ENCODE measurements around the gene SAT1. TPM values are rescaled to one million over a fixed set of nuclear protein-coding genes. Genes with fewer than 3 reads are reported as not detected.
A peak's percentile ranks its signal among the peaks of the same experiment; 100 is the strongest.
"Not testable (repeated sequence)": the region's sequence is repeated elsewhere in the genome, so short reads cannot be mapped to it uniquely, and the experiment has no call there.

SAT1 gene
- total RNA-seq, 2 experiments from 2014 or later = 94.1 to 101 TPM

GRCh38 chrX:23742697-23743622 lies 40.0 kb upstream of the SAT1 start, which contains the start of gene ACOT9:
ACOT9 (minus strand) TSS chrX:23743276; CDS start chrX:23743144, 132 bp downstream.
- Mint-ChIP-seq H3K27me3 (no peaks in the 10 kb centered on the region), H3K36me3 (ENCODE audit: low read depth) (no peaks in the 10 kb centered on the region), H3K27ac (peak within 1 kb of the TSS; percentile 90), H3K4me3 (peak within 1 kb of the TSS; percentile 86), H3K9me3 (no peaks in the 10 kb centered on the region), H3K4me1 (ENCODE audit: low read depth) (peaks cover 18% of the 10 kb centered on the region)
- POLR2A ChIA-PET = interaction anchor here (0.6 to 2.0 kb wide), 3 partner anchors 40 to 165 kb away, joined by 3 to 7 read pairs (median 3); partner anchors contain the start of genes APOO, CXorf58 and SAT1
- TF ChIP-seq CTCF (IDR thresholded peaks at IDR 0.05) = no peak
- ATAC-seq (peak; percentile 96), DNase-seq (peak; percentile 86)
- CTCF ChIA-PET = interaction anchor here (1.4 to 3.0 kb wide), 2 partner anchors 40 to 159 kb away, joined by 7 to 11 read pairs; partner anchors contain the start of gene SAT1
- intact Hi-C loops (cut with micrococcal nuclease) = no loop called here

DNA sequence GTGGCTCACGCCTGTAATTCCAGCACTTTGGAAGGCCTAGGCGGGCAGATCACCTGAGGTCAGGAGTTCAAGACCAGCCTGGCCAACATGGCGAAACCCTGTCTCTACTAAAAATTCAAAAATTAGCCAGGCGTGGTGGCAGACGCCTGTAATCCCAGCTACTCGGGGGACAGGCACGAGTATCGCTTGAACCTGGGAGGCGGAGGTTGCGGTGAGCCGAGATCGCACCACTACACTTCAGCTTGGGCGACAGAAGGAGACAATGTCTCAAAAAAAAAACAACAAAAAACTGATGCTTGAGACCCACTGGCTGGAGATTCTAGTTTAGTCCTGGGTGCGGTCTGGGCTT lies 39.4 kb upstream of the SAT1 start:
- not testable (repeated sequence) for H3K9me3 Mint-ChIP-seq
- peaks cover 18% of the 10 kb centered on the region for H3K4me1 Mint-ChIP-seq (ENCODE audit: low read depth)
- POLR2A ChIA-PET = interaction anchor here (1.6 kb wide), 1 partner anchor 165 kb away, joined by 3 read pairs; the partner anchor contains the start of genes APOO and CXorf58

GRCh38 chrX:23745786-23746185 lies 37.2 kb upstream of the SAT1 start:
- DNase-seq = no peak
- ATAC-seq = no peak
- Mint-ChIP-seq H3K36me3 (ENCODE audit: low read depth) (no peaks in the 10 kb centered on the region), H3K27me3 (no peaks in the 10 kb centered on the region), H3K27ac (peak overlapping the region; percentile 73), H3K4me3 (no peak overlapping the region), H3K9me3 (no peaks in the 10 kb centered on the region), H3K4me1 (ENCODE audit: low read depth) (peaks cover 14% of the 10 kb centered on the region)
- POLR2A ChIA-PET = no interaction called here
- no peak for TF ChIP-seq CTCF (IDR thresholded peaks at IDR 0.05)
- intact Hi-C loops (cut with micrococcal nuclease) = no loop called here
- CTCF ChIA-PET = interaction anchor here (1.3 kb wide), 1 partner anchor 156 kb away, joined by 4 read pairs; no protein-coding TSS in a partner anchor

More for the DNA sequence above, 39.4 kb upstream of the SAT1 start:
- CTCF ChIA-PET = interaction anchor here (1.4 to 3.0 kb wide), 2 partner anchors 39 to 158 kb away, joined by 7 to 11 read pairs; partner anchors contain the start of gene SAT1
- H3K27me3 Mint-ChIP-seq; ATAC-seq; intact Hi-C loops (cut with micrococcal nuclease); DNase-seq; H3K36me3 Mint-ChIP-seq (ENCODE audit: low read depth): not testable (repeated sequence)
- Mint-ChIP-seq H3K27ac (peak overlapping the region; percentile 90), H3K4me3 (peak overlapping the region; percentile 86)

- ChIA-PET CTCF (no interaction called here), POLR2A (no interaction called here)
- Mint-ChIP-seq H3K27ac (no peak overlapping the region), H3K27me3 (no peaks in the 10 kb centered on the region), H3K4me1 (ENCODE audit: low read depth) (peaks cover 8% of the 10 kb centered on the region), H3K9me3 (no peaks in the 10 kb centered on the region), H3K4me3 (no peak overlapping the region), H3K36me3 (ENCODE audit: low read depth) (no peaks in the 10 kb centered on the region)
- intact Hi-C loops (cut with micrococcal nuclease) = no loop called here
- DNase-seq (no peak), ATAC-seq (no peak)
- TF ChIP-seq CTCF (IDR thresholded peaks at IDR 0.05) = no peak
These were observed 33.8 kb upstream of the SAT1 start for GRCh38 chrX:23749129-23749528.

- Mint-ChIP-seq H3K27me3 (no peaks in the 10 kb centered on the region), H3K4me1 (ENCODE audit: low read depth) (peaks cover 8% of the 10 kb centered on the region), H3K27ac (no peak overlapping the region), H3K4me3 (no peak overlapping the region), H3K36me3 (ENCODE audit: low read depth) (no peaks in the 10 kb centered on the region), H3K9me3 (no peaks in the 10 kb centered on the region)
- no peak for TF ChIP-seq CTCF (IDR thresholded peaks at IDR 0.05)
- ATAC-seq = no peak
- intact Hi-C loops (cut with micrococcal nuclease) = no loop called here
- ChIA-PET CTCF (no interaction called here), POLR2A (no interaction called here)
- DNase-seq = no peak
These were observed 33.4 kb upstream of the SAT1 start for GRCh38 chrX:23749576-23749975.
